OCI-LY7 (cell line): Measurements from ENCODE around the gene SORD. TPM values are rescaled to one million over a fixed set of nuclear protein-coding genes. Genes with fewer than 3 reads are reported as not detected.
"Not testable (repeated sequence)": the region's sequence is repeated elsewhere in the genome, so short reads cannot be mapped to it uniquely, and the experiment has no call there.

Experiments used
- BruUV-seq: library from RNA; stranded (reverse); fragments of 400-500 nt; replicated peaks from 2 replicates; lab custom pipeline; 2021; lab: Mats Ljungman, UMichigan
- CTCF ChIA-PET: fragments of 300-600 bp; sonication (Branson Sonifier 250); formaldehyde crosslinking; loops from one replicate; lab custom pipeline; 2022; ENCODE audit warnings: antibody characterized with exemption; ENCODE audit not compliant: unreplicated experiment; lab: Charles Lee
- POLR2A ChIA-PET: fragments of 300-600 bp; sonication (Branson Sonifier 250); formaldehyde crosslinking; loops from one replicate; lab custom pipeline; 2022; ENCODE audit warnings: antibody characterized with exemption; lab: Charles Lee
- DNase-seq: peaks from one replicate; pipeline ENCODE4 v3.0.0-alpha.2; 2015; ENCODE audit warnings: low spot score
- H2AFZ ChIP-seq: fragments of 200-600 bp; sonication (generic), shearing (Covaris generic); 2 replicates; pipeline ENCODE4 v1.6.1; 2014; ENCODE audit warnings: mild to moderate bottlenecking, antibody characterized with exemption, low read length, moderate library complexity
- H3K27ac ChIP-seq: fragments of 200-600 bp; sonication (generic); 2 replicates; pipeline ENCODE4 v1.5.1; 2014; ENCODE audit warnings: mixed run types, low read depth, mild to moderate bottlenecking, moderate library complexity, low read length, inconsistent platforms; ENCODE audit not compliant: poor library complexity, severe bottlenecking
- H3K36me3 ChIP-seq: fragments of 200-600 bp; sonication (generic); 2 replicates; pipeline ENCODE4 v1.6.1; 2014; ENCODE audit warnings: mild to moderate bottlenecking, antibody characterized with exemption, low read length, moderate library complexity, mixed read lengths; ENCODE audit not compliant: insufficient read depth
- H3K4me1 ChIP-seq: fragments of 200-600 bp; sonication (generic); 2 replicates; pipeline ENCODE4 v1.5.1; 2014; ENCODE audit warnings: mild to moderate bottlenecking, low read length; ENCODE audit not compliant: insufficient read depth, poor library complexity, severe bottlenecking
- H3K4me2 ChIP-seq: fragments of 200-600 bp; sonication (generic); 2 replicates; pipeline ENCODE4 v1.6.1; 2014; ENCODE audit warnings: mild to moderate bottlenecking, low read length
- H3K4me3 ChIP-seq: fragments of 200-600 bp; sonication (generic); 2 replicates; pipeline ENCODE4 v1.5.1; 2014; ENCODE audit warnings: mild to moderate bottlenecking, low read depth, low read length; ENCODE audit not compliant: poor library complexity, severe bottlenecking
- H3K79me2 ChIP-seq: fragments of 200-600 bp; sonication (generic); 2 replicates; pipeline ENCODE4 v1.6.1; 2016; ENCODE audit warnings: low read depth, mild to moderate bottlenecking, low read length, moderate library complexity, mixed read lengths; ENCODE audit not compliant: insufficient read depth
- H3K9me2 ChIP-seq: fragments of 200-600 bp; sonication (generic); 2 replicates; pipeline ENCODE4 v1.6.1; 2016; ENCODE audit warnings: mild to moderate bottlenecking, low read length, mixed read lengths; ENCODE audit not compliant: insufficient read depth
- H3K9me3 ChIP-seq: fragments of 200-600 bp; sonication (generic); 2 replicates; pipeline ENCODE4 v1.6.1; 2014; ENCODE audit warnings: mild to moderate bottlenecking, mixed run types, low read length, mixed read lengths
- H4K20me1 ChIP-seq: fragments of 200-600 bp; sonication (generic); 2 replicates; pipeline ENCODE4 v1.6.1; 2014; ENCODE audit warnings: mild to moderate bottlenecking, antibody characterized with exemption, low read length, moderate library complexity, mixed read lengths; ENCODE audit not compliant: insufficient read depth
- intact Hi-C: fragments of 100-400 bp; cut with micrococcal nuclease; formaldehyde crosslinking; loops from one replicate; pipeline ENCODE4 v1.10.0; 2022; ENCODE audit not compliant: unreplicated experiment
- total RNA-seq, 2 experiments: library from RNA; depleted of rRNA in 1 of 2; stranded (reverse); fragments of >200 nt in 1 of 2; shearing (Covaris generic) in 1 of 2; gene quantifications; 2 replicates each; pipeline ENCODE4 v1.2.3, GENCODE V29; 2014 to 2022

The SORD gene
- total RNA-seq, 2 experiments from 2014 or later = 10.4 to 17.8 TPM

- intact Hi-C loops, POLR2A ChIA-PET, CTCF ChIA-PET, H3K4me2 ChIP-seq, H2AFZ ChIP-seq, DNase-seq, H4K20me1 ChIP-seq, H3K9me3 ChIP-seq, H3K79me2 ChIP-seq, BruUV-seq, H3K36me3 ChIP-seq, H3K27ac ChIP-seq, H3K9me2 ChIP-seq, H3K4me3 ChIP-seq, H3K4me1 ChIP-seq: not testable (repeated sequence)
Measured at GRCh38 chr15:45077391-45077790, 54.4 kb downstream of the SORD start.

DNA sequence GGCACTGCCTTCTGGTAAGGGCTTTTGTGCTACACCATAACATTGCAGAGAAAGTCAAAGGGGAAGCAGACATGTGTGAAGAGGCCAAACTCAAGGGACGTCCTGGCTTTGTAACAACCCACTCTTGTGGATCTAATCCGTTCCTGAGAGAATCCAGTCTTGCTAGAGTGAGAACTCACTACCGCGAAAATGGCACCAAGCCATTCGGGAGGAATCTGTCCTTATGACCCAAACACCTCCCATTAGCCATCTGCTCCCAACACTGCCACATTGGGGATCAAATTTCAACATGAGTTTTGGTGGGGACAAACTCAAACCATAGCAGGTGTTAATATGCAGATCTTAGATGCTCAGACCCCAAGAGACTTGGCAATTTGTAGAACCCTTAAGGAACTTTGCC is 56.2 kb downstream of the SORD start:
- intact Hi-C loops, H3K79me2 ChIP-seq, H3K27ac ChIP-seq: not testable (repeated sequence)

GRCh38 chr15:45079628-45080246 is 56.7 kb downstream of the SORD start:
- H3K4me2 ChIP-seq, H3K79me2 ChIP-seq, H3K9me3 ChIP-seq, BruUV-seq, H3K4me3 ChIP-seq, H2AFZ ChIP-seq, DNase-seq, H4K20me1 ChIP-seq, H3K4me1 ChIP-seq, CTCF ChIA-PET, H3K36me3 ChIP-seq, H3K27ac ChIP-seq, POLR2A ChIA-PET, H3K9me2 ChIP-seq, intact Hi-C loops: not testable (repeated sequence)

More for the DNA sequence above, 56.2 kb downstream of the SORD start:
- H3K9me2 ChIP-seq, BruUV-seq, H2AFZ ChIP-seq, POLR2A ChIA-PET, H3K4me1 ChIP-seq, H3K36me3 ChIP-seq, H3K4me3 ChIP-seq, CTCF ChIA-PET, H3K4me2 ChIP-seq, H4K20me1 ChIP-seq, H3K9me3 ChIP-seq, DNase-seq: not testable (repeated sequence)

DNA sequence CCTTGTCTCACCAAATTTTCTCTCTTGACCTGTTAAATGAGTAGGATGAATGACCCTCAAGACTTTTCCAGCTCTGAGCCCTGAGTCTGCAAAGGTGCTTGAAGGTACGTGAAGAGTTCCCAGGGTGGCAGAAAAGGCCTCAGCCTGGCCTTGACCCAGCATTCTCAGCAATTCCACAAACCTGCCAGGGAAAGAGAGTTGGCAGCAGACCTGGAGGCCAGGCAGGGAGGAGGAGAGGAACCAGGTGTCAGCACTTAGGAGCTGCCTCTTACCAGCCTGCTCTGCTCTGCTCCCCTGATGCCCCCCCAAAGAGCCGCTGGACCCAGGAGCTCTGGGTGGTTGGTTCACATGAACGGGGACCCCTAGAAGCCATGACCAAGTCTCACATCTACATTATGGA is 57.6 kb downstream of the SORD start:
- POLR2A ChIA-PET = interaction anchor here (0.9 kb wide), 1 partner anchor 352 kb away, joined by 3 read pairs; no protein-coding TSS in a partner anchor
- H3K9me2 ChIP-seq, H3K79me2 ChIP-seq, H2AFZ ChIP-seq, BruUV-seq, H3K9me3 ChIP-seq, H3K4me2 ChIP-seq, H3K27ac ChIP-seq, H3K4me3 ChIP-seq, H3K36me3 ChIP-seq, intact Hi-C loops, DNase-seq, H4K20me1 ChIP-seq, H3K4me1 ChIP-seq: not testable (repeated sequence)
- CTCF ChIA-PET = interaction anchor here (1.1 kb wide), 1 partner anchor 70 kb away, joined by 4 read pairs; no protein-coding TSS in a partner anchor

GRCh38 chr15:45082412-45082811 is 59.4 kb downstream of the SORD start:
- H4K20me1 ChIP-seq, H3K4me3 ChIP-seq, H3K4me1 ChIP-seq, H3K36me3 ChIP-seq, H2AFZ ChIP-seq, POLR2A ChIA-PET, BruUV-seq, intact Hi-C loops, H3K9me3 ChIP-seq, H3K4me2 ChIP-seq, H3K79me2 ChIP-seq, H3K9me2 ChIP-seq, DNase-seq, CTCF ChIA-PET, H3K27ac ChIP-seq: not testable (repeated sequence)
